Astrocyte (in vitro differentiated cells and primary cell): ENCODE measurements around the gene CDC6. TPM values are rescaled to one million over a fixed set of nuclear protein-coding genes. Genes with fewer than 3 reads are reported as not detected.

ENCODE experiments used
- DNase-seq: peaks from one replicate; pipeline ENCODE4 v3.0.0-alpha.2; 2010; ENCODE audit warnings: low read depth
- FAIRE-seq: peaks from 2 replicates; lab custom pipeline; 2011; peaks lifted over from hg19 to GRCh38; lab: Jason Lieb, UNC
- H2AFZ ChIP-seq: 2 replicates; pipeline ENCODE4 v1.6.0; 2012; ENCODE audit warnings: low read depth, low read length, inconsistent platforms
- H3K27ac ChIP-seq: 2 replicates; pipeline ENCODE4 v1.5.1; 2011; ENCODE audit warnings: low read depth, low read length, inconsistent platforms
- H3K27me3 ChIP-seq: 2 replicates; pipeline ENCODE4 v1.6.0; 2011; ENCODE audit warnings: low read length, inconsistent platforms; ENCODE audit not compliant: insufficient read depth
- H3K36me3 ChIP-seq: 2 replicates; pipeline ENCODE4 v1.5.1; 2011; ENCODE audit warnings: low read length, inconsistent platforms; ENCODE audit not compliant: insufficient read depth
- H3K4me1 ChIP-seq: 2 replicates; pipeline ENCODE4 v1.5.1; 2011; ENCODE audit warnings: low read length, inconsistent platforms; ENCODE audit not compliant: insufficient read depth
- H3K4me2 ChIP-seq: 2 replicates; pipeline ENCODE4 v1.6.0; 2012; ENCODE audit warnings: low read length, inconsistent platforms
- H3K4me3 ChIP-seq: 2 replicates; pipeline ENCODE4 v1.5.1; 2011; ENCODE audit warnings: low read depth, mild to moderate bottlenecking, low read length, inconsistent platforms; ENCODE audit not compliant: insufficient read depth
- H3K79me2 ChIP-seq: 2 replicates; pipeline ENCODE4 v1.6.0; 2012; ENCODE audit warnings: mild to moderate bottlenecking, low read length, inconsistent platforms; ENCODE audit not compliant: insufficient read depth
- H3K9ac ChIP-seq: 2 replicates; pipeline ENCODE4 v1.6.0; 2012; ENCODE audit warnings: mild to moderate bottlenecking, low read length, inconsistent platforms
- H3K9me3 ChIP-seq: 2 replicates; pipeline ENCODE4 v1.5.1; 2012; ENCODE audit warnings: low read depth, mild to moderate bottlenecking, low read length, inconsistent platforms; ENCODE audit not compliant: insufficient read depth
- H4K20me1 ChIP-seq: 2 replicates; pipeline ENCODE4 v1.6.0; 2012; ENCODE audit warnings: low read length, inconsistent platforms; ENCODE audit not compliant: insufficient read depth
- H3K27ac Mint-ChIP-seq: one replicate; pipeline ENCODE4 v1.8.0; 2021; ENCODE audit warnings: mild to moderate bottlenecking, mixed read lengths; ENCODE audit not compliant: unreplicated experiment
- H3K27me3 Mint-ChIP-seq: one replicate; pipeline ENCODE4 v1.8.0; 2021; ENCODE audit warnings: low read depth, mixed read lengths; ENCODE audit not compliant: unreplicated experiment
- H3K36me3 Mint-ChIP-seq: one replicate; pipeline ENCODE4 v1.8.0; 2021; ENCODE audit warnings: low read depth, mixed read lengths; ENCODE audit not compliant: unreplicated experiment
- H3K4me1 Mint-ChIP-seq: one replicate; pipeline ENCODE4 v1.8.0; 2021; ENCODE audit warnings: low read depth, mixed read lengths; ENCODE audit not compliant: unreplicated experiment
- H3K4me3 Mint-ChIP-seq: one replicate; pipeline ENCODE4 v1.8.0; 2021; ENCODE audit warnings: mild to moderate bottlenecking, moderate library complexity, mixed read lengths; ENCODE audit not compliant: unreplicated experiment
- H3K9me3 Mint-ChIP-seq: one replicate; pipeline ENCODE4 v1.8.0; 2021; ENCODE audit warnings: mild to moderate bottlenecking, mixed read lengths; ENCODE audit not compliant: unreplicated experiment
- CTCF ChIP-seq: IDR thresholded peaks from 2 replicates; pipeline ENCODE4 v1.5.1; 2011; ENCODE audit warnings: low read depth, mild to moderate bottlenecking, inconsistent platforms, low read length, moderate library complexity; ENCODE audit not compliant: insufficient read depth
- EZH2 ChIP-seq: IDR thresholded peaks from 2 replicates; pipeline ENCODE4 v1.6.1; 2012; ENCODE audit warnings: mild to moderate bottlenecking, low read length, inconsistent platforms; ENCODE audit not compliant: insufficient read depth
- total RNA-seq: library from RNA; stranded (reverse); gene quantifications from 2 replicates; pipeline ENCODE4 v1.2.1, GENCODE V29; 2021

Gene CDC6
- total RNA-seq, 1 donor from 2014 or later, result 14.4 TPM

- Histone ChIP-seq H3K9me3 (no peaks in the 10 kb centered on the region), H3K4me3 (no peak overlapping the region), H2AFZ (no peak overlapping the region), H3K4me1 (peaks cover 39% of the 10 kb centered on the region), H3K27me3 (no peaks in the 10 kb centered on the region), H3K36me3 (no peaks in the 10 kb centered on the region), H3K9ac (no peak overlapping the region), H4K20me1 (peaks cover 85% of the 10 kb centered on the region), H3K79me2 (peaks cover 83% of the 10 kb centered on the region), H3K4me2 (no peak overlapping the region), H3K27ac (no peak overlapping the region)
- Mint-ChIP-seq H3K27me3 (no peaks in the 10 kb centered on the region), H3K4me1 (peaks cover 39% of the 10 kb centered on the region), H3K27ac (no peak overlapping the region), H3K9me3 (no peaks in the 10 kb centered on the region), H3K4me3 (no peak overlapping the region), H3K36me3 (peaks cover 2% of the 10 kb centered on the region)
- FAIRE-seq (no peak), DNase-seq (no peak)
- TF ChIP-seq CTCF (no peak), EZH2 (no peak)
Measured at GRCh38 chr17:40327735-40328385, 40.2 kb downstream of the CDC6 start.

- peaks cover 78% of the 10 kb centered on the region for H3K79me2 ChIP-seq
- FAIRE-seq (no peak), DNase-seq (no peak)
- H3K36me3 ChIP-seq, result no peaks in the 10 kb centered on the region
- peaks cover 34% of the 10 kb centered on the region for H3K4me1 ChIP-seq
- no peaks in the 10 kb centered on the region for H3K9me3 ChIP-seq
- H4K20me1 ChIP-seq, result peaks cover 80% of the 10 kb centered on the region
- Mint-ChIP-seq H3K27ac (no peak overlapping the region), H3K36me3 (peaks cover 2% of the 10 kb centered on the region), H3K9me3 (no peaks in the 10 kb centered on the region), H3K4me3 (peak overlapping the region; percentile 14), H3K4me1 (peaks cover 34% of the 10 kb centered on the region), H3K27me3 (no peaks in the 10 kb centered on the region)
- H2AFZ ChIP-seq, result no peak overlapping the region
- no peak overlapping the region for H3K4me2 ChIP-seq
- no peak for TF ChIP-seq CTCF
- no peak for TF ChIP-seq EZH2
- no peak overlapping the region for H3K27ac ChIP-seq
- no peaks in the 10 kb centered on the region for H3K27me3 ChIP-seq
- H3K4me3 ChIP-seq, result no peak overlapping the region
- H3K9ac ChIP-seq, result no peak overlapping the region
Measured at GRCh38 chr17:40328386-40328766, 40.7 kb downstream of the CDC6 start.
